H1 (cell line): Measurements from ENCODE around the gene GPM6B.

Experiments used
- CTCF ChIP-seq, 3 experiments: IDR thresholded peaks; 1 replicate in 2 of 3; 2 replicates in 1 of 3; pipeline versions ENCODE4 v1.5.1 to v1.6.1; 2011; ENCODE audit warnings: low read length in 3 of 3, mild to moderate bottlenecking in 3 of 3, inconsistent platforms in 2 of 3, low read depth in 1 of 3, moderate library complexity in 1 of 3; ENCODE audit not compliant: insufficient read depth in 1 of 3; ENCODE audit errors: control extremely low read depth in 1 of 3
- EP300 ChIP-seq, 2 experiments: IDR thresholded peaks; 1 replicate in 1 of 2; 2 replicates in 1 of 2; pipeline ENCODE4 v1.6.1; 2011 to 2012; ENCODE audit warnings: low read depth in 2 of 2, low read length in 2 of 2, mild to moderate bottlenecking in 2 of 2, borderline replicate concordance in 1 of 2, inconsistent platforms in 1 of 2, moderate library complexity in 1 of 2
- EZH2 ChIP-seq: fragments of 200-600 bp; sonication (generic); IDR thresholded peaks from 2 replicates; pipeline ENCODE4 v1.7.1; 2012; ENCODE audit warnings: low read depth, mild to moderate bottlenecking, moderate library complexity, low read length, inconsistent platforms; ENCODE audit not compliant: severe bottlenecking
- JUND ChIP-seq: IDR thresholded peaks from 2 replicates; pipeline ENCODE4 v1.6.1; 2011; ENCODE audit warnings: mild to moderate bottlenecking, improper control_type of control experiment, low read length
- SIN3A ChIP-seq, 2 experiments: IDR thresholded peaks in 1 of 2; conservative IDR thresholded peaks in 1 of 2; 2 replicates each; pipeline ENCODE4 v1.6.1; 2011 to 2012; ENCODE audit warnings: low read length in 2 of 2, improper control_type of control experiment in 1 of 2, low read depth in 1 of 2, mild to moderate bottlenecking in 1 of 2
- SIRT6 ChIP-seq: IDR thresholded peaks from one replicate; pipeline ENCODE4 v1.7.1; 2012; ENCODE audit warnings: low read length, inconsistent platforms
- SP1 ChIP-seq: IDR thresholded peaks from 2 replicates; pipeline ENCODE4 v1.6.1; 2011; ENCODE audit warnings: low read depth, low read length
- TF ChIP-seq, protein P1 (sequence below): IDR thresholded peaks from 2 replicates; pipeline ENCODE4 v1.6.1; 2012; ENCODE audit warnings: inconsistent platforms
- TF ChIP-seq, protein P2 (sequence below): IDR thresholded peaks from 2 replicates; pipeline ENCODE4 v1.6.1; 2011; ENCODE audit warnings: low read length, improper control_type of control experiment
- TF ChIP-seq, protein P3 (sequence below): IDR thresholded peaks from 2 replicates; pipeline ENCODE4 v1.6.1; 2012; ENCODE audit warnings: low read length, inconsistent platforms

DNA sequence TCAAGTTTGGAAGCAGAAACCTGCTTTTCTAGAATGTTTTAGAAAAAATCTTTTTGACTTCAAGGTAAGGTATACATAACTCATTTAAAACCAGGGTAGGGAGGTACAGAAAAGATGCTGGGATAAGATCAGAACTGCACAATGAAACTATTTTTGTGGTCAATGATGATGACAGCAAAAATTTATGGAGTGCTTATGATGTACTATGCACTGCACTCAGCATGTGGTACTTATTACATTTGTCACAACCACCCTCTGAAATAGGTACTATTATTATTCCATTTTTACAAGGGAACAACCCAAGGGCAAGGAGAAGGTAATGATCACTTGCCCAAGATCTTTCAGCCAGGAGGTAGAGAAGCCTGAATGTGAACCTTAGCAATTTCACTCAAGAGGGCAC, 8.0 kb downstream of the GPM6B start:
- TF ChIP-seq CTCF (IDR thresholded peaks at IDR 0.05; ENCODE audit: control extremely low read depth in 1 of 3, insufficient read depth in 1 of 3, low read depth in 1 of 3, low read length in 3 of 3): no peak
- TF ChIP-seq, protein P1, sequence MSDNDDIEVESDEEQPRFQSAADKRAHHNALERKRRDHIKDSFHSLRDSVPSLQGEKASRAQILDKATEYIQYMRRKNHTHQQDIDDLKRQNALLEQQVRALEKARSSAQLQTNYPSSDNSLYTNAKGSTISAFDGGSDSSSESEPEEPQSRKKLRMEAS: no peak
- TF ChIP-seq SIN3A (conservative IDR thresholded peaks at IDR 0.05 in 1 of 2, IDR thresholded peaks at IDR 0.05 in 1 of 2; ENCODE audit: low read depth in 1 of 2, low read length in 2 of 2): no peak
- no peak for TF ChIP-seq EZH2
- TF ChIP-seq, protein P2, sequence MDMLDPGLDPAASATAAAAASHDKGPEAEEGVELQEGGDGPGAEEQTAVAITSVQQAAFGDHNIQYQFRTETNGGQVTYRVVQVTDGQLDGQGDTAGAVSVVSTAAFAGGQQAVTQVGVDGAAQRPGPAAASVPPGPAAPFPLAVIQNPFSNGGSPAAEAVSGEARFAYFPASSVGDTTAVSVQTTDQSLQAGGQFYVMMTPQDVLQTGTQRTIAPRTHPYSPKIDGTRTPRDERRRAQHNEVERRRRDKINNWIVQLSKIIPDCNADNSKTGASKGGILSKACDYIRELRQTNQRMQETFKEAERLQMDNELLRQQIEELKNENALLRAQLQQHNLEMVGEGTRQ: no peak
- TF ChIP-seq JUND: no peak
- TF ChIP-seq, protein P3, sequence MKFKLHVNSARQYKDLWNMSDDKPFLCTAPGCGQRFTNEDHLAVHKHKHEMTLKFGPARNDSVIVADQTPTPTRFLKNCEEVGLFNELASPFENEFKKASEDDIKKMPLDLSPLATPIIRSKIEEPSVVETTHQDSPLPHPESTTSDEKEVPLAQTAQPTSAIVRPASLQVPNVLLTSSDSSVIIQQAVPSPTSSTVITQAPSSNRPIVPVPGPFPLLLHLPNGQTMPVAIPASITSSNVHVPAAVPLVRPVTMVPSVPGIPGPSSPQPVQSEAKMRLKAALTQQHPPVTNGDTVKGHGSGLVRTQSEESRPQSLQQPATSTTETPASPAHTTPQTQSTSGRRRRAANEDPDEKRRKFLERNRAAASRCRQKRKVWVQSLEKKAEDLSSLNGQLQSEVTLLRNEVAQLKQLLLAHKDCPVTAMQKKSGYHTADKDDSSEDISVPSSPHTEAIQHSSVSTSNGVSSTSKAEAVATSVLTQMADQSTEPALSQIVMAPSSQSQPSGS: no peak
- TF ChIP-seq SP1: no peak
- TF ChIP-seq SIRT6: no peak
- no peak for TF ChIP-seq EP300 (IDR thresholded peaks at IDR 0.05; ENCODE audit: borderline replicate concordance in 1 of 2, low read depth in 2 of 2, low read length in 2 of 2)
